Measurements from ENCODE around the gene BTNL9. TPM values are rescaled to one million over a fixed set of nuclear protein-coding genes. Genes with fewer than 3 reads are reported as not detected.

Gene BTNL9
- total RNA-seq, 1 experiment from 2014 or later = 5.0 TPM

DNA sequence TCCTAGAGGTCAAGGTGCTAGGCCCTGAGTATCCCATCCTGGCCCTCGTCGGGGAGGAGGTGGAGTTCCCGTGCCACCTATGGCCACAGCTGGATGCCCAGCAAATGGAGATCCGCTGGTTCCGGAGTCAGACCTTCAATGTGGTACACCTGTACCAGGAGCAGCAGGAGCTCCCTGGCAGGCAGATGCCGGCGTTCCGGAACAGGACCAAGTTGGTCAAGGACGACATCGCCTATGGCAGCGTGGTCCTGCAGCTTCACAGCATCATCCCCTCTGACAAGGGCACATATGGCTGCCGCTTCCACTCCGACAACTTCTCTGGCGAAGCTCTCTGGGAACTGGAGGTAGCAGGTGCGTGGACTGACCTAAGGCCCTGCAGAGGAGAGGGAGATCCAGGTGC is 7.9 kb downstream of the BTNL9 start:
- H3K27me3 Mint-ChIP-seq (ENCODE audit: unreplicated experiment) = no peaks in the 10 kb centered on the region
- peaks cover 9% of the 10 kb centered on the region for H3K36me3 Mint-ChIP-seq (ENCODE audit: insufficient read depth, unreplicated experiment)
- BruUV-seq (replicated peaks) = no TSS peak
- H3K9me3 Mint-ChIP-seq (ENCODE audit: low read depth, unreplicated experiment) = no peaks in the 10 kb centered on the region
- DNase-seq = no peak
- H3K27ac Mint-ChIP-seq (ENCODE audit: unreplicated experiment) = no peak overlapping the region
- H3K4me3 Mint-ChIP-seq (ENCODE audit: low read depth, unreplicated experiment) = no peak overlapping the region
- CTCF ChIA-PET = no interaction called here
- intact Hi-C loops (cut with micrococcal nuclease; ENCODE audit: unreplicated experiment) = no loop called here
- TF ChIP-seq, protein P1, sequence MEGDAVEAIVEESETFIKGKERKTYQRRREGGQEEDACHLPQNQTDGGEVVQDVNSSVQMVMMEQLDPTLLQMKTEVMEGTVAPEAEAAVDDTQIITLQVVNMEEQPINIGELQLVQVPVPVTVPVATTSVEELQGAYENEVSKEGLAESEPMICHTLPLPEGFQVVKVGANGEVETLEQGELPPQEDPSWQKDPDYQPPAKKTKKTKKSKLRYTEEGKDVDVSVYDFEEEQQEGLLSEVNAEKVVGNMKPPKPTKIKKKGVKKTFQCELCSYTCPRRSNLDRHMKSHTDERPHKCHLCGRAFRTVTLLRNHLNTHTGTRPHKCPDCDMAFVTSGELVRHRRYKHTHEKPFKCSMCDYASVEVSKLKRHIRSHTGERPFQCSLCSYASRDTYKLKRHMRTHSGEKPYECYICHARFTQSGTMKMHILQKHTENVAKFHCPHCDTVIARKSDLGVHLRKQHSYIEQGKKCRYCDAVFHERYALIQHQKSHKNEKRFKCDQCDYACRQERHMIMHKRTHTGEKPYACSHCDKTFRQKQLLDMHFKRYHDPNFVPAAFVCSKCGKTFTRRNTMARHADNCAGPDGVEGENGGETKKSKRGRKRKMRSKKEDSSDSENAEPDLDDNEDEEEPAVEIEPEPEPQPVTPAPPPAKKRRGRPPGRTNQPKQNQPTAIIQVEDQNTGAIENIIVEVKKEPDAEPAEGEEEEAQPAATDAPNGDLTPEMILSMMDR (IDR thresholded peaks at IDR 0.05; ENCODE audit: unreplicated experiment) = no peak
- H3K4me1 Mint-ChIP-seq (ENCODE audit: low read depth, unreplicated experiment) = peaks cover 7% of the 10 kb centered on the region

DNA sequence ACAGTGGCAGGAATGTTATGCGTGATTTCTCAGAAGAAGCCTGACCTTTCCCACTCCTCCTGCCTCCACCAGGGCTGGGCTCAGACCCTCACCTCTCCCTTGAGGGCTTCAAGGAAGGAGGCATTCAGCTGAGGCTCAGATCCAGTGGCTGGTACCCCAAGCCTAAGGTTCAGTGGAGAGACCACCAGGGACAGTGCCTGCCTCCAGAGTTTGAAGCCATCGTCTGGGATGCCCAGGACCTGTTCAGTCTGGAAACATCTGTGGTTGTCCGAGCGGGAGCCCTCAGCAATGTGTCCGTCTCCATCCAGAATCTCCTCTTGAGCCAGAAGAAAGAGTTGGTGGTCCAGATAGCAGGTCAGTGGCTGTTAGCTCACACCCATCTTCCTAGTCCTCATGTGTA is 9.9 kb downstream of the BTNL9 start:
- no peaks in the 10 kb centered on the region for H3K9me3 Mint-ChIP-seq (ENCODE audit: low read depth, unreplicated experiment)
- H3K27me3 Mint-ChIP-seq (ENCODE audit: unreplicated experiment) = no peaks in the 10 kb centered on the region
- no peak for DNase-seq
- BruUV-seq (replicated peaks) = no TSS peak
- CTCF ChIA-PET = no interaction called here
- peaks cover 15% of the 10 kb centered on the region for H3K36me3 Mint-ChIP-seq (ENCODE audit: insufficient read depth, unreplicated experiment)
- H3K4me3 Mint-ChIP-seq (ENCODE audit: low read depth, unreplicated experiment) = no peak overlapping the region
- intact Hi-C loops (cut with micrococcal nuclease; ENCODE audit: unreplicated experiment) = no loop called here
- TF ChIP-seq, protein P1 (IDR thresholded peaks at IDR 0.05; ENCODE audit: unreplicated experiment) = no peak
- no peak overlapping the region for H3K27ac Mint-ChIP-seq (ENCODE audit: unreplicated experiment)
- peaks cover 21% of the 10 kb centered on the region for H3K4me1 Mint-ChIP-seq (ENCODE audit: low read depth, unreplicated experiment)

DNA sequence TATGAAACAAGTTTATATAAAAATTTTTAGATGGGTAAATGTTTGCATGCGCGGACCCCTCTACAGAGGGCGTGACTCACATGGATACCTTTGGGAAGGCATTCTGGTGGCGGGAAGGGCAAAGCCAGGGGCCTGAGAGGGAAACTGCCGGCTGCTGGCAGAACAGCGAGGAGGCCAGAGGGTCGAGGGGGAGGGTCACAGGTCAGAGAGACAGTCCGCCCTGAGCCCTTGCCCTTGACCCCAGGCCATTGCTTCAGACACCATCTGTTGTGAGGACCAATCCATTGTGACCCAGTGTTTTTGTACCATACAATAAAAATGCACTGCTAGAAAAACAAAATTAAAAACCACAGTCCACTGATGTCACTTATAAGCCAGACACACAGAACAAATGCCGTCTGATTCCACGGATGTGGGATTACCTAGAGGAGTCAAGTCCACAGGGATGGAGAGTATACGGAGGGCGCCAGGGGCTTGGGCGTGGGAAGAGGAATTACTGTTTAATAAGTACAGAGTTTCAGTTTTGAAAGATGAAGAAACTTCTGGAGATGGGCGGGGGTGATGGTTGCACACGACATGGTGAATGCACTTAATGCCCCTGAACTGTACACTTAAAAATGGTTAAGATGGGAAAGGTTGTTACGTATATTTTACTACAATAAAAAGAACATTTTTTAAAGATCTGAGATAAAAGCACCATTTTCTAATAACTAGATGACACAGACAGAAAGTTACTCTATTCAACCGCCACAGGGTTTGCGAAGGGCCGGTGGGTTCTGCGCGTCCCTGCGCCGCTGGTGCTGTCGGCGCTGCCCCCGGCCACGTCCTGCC is 12.0 kb downstream of the BTNL9 start:
- no peaks in the 10 kb centered on the region for H3K27me3 Mint-ChIP-seq (ENCODE audit: unreplicated experiment)
- CTCF ChIA-PET = no interaction called here
- peaks cover 15% of the 10 kb centered on the region for H3K36me3 Mint-ChIP-seq (ENCODE audit: insufficient read depth, unreplicated experiment)
- no peak for DNase-seq
- no TSS peak for BruUV-seq (replicated peaks)
- H3K27ac Mint-ChIP-seq (ENCODE audit: unreplicated experiment) = no peak overlapping the region
- no peaks in the 10 kb centered on the region for H3K9me3 Mint-ChIP-seq (ENCODE audit: low read depth, unreplicated experiment)
- peaks cover 21% of the 10 kb centered on the region for H3K4me1 Mint-ChIP-seq (ENCODE audit: low read depth, unreplicated experiment)
- TF ChIP-seq, protein P1 (IDR thresholded peaks at IDR 0.05; ENCODE audit: unreplicated experiment) = no peak
- intact Hi-C loops (cut with micrococcal nuclease; ENCODE audit: unreplicated experiment) = no loop called here
- peak overlapping the region; percentile 76 for H3K4me3 Mint-ChIP-seq (ENCODE audit: low read depth, unreplicated experiment)

DNA sequence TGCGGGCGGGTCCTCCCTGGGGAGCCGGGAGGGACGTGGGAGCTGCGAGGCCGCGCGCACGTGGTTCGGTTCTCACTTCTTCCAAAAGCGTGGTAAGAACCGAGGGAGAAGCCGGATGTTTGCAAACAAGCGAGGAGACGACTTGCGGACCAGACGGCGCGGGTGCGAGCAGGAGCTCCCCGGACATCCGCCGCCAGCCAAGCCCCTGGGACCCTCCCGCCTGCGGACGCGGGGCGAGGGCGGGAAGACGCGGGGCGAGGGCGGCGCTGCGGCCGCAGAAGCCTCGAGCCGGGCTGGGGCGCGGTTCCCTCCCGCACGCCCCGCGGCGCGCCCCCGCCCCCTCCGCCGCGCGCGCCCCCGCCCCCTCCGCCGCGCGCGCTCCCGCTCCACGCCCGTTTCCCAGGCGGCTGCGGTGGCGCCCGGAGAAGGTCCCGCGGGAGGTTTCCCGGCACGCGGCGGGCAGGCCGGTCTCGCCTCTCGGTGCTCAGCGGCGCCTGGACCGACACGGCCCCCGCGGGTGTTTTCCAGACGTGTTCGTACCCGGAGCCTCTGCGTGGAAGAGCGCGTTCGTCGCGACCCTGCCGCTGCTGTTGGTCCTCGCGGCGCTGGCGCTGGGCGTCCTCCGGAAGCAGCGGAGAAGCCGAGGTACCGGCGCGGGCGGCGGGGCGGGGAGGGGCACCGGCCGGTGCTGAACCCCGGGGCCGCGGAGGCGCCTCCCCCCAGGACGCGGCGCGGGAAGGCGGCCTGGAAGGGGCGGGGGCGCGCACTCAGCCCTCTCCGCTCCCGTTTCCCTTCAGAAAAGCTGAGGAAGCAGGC is 12.8 kb downstream of the BTNL9 start:
- Mint-ChIP-seq H3K9me3 (ENCODE audit: low read depth, unreplicated experiment) (no peaks in the 10 kb centered on the region), H3K27me3 (ENCODE audit: unreplicated experiment) (peaks cover 4% of the 10 kb centered on the region), H3K36me3 (ENCODE audit: insufficient read depth, unreplicated experiment) (peaks cover 15% of the 10 kb centered on the region), H3K27ac (ENCODE audit: unreplicated experiment) (peak overlapping the region; percentile 9), H3K4me1 (ENCODE audit: low read depth, unreplicated experiment) (peaks cover 21% of the 10 kb centered on the region), H3K4me3 (ENCODE audit: low read depth, unreplicated experiment) (peak overlapping the region; percentile 76)
- intact Hi-C loops (cut with micrococcal nuclease; ENCODE audit: unreplicated experiment) = no loop called here
- CTCF ChIA-PET = no interaction called here
- TF ChIP-seq, protein P1 (IDR thresholded peaks at IDR 0.05; ENCODE audit: unreplicated experiment) = no peak
- BruUV-seq (replicated peaks) = no TSS peak
- DNase-seq = peak; percentile 35

Data from Calu3 (cell line).